ENCODE measurements around the gene PRKCE.

The PRKCE gene

GRCh38 chr2:45759310-45759851 lies 107.9 kb downstream of the PRKCE start:
- no peak for DNase-seq

GRCh38 chr2:45761635-45762034 lies 110.2 kb downstream of the PRKCE start:
- no peak for DNase-seq

- DNase-seq = no peak
Observed at GRCh38 chr2:45763255-45763654, 111.8 kb downstream of the PRKCE start.

GRCh38 chr2:45763797-45764196 lies 112.3 kb downstream of the PRKCE start:
- no peak for DNase-seq

GRCh38 chr2:45765007-45765727 lies 113.7 kb downstream of the PRKCE start:
- no peak for DNase-seq

- no peak for DNase-seq
Observed at GRCh38 chr2:45765728-45766254, 114.3 kb downstream of the PRKCE start.

- DNase-seq = no peak
Observed at GRCh38 chr2:45768208-45768607, 116.7 kb downstream of the PRKCE start.

- DNase-seq = no peak
Observed at GRCh38 chr2:45769056-45769455, 117.6 kb downstream of the PRKCE start.

GRCh38 chr2:45769854-45770576 lies 118.5 kb downstream of the PRKCE start:
- DNase-seq = no peak

GRCh38 chr2:45770811-45771210 lies 119.3 kb downstream of the PRKCE start:
- DNase-seq = no peak

- DNase-seq = peak in 1 of 2 donors; percentile 40
Observed at GRCh38 chr2:45771261-45771660, 119.8 kb downstream of the PRKCE start.

- DNase-seq = no peak
Observed at GRCh38 chr2:45772038-45772437, 120.6 kb downstream of the PRKCE start.

GRCh38 chr2:45773909-45774308 lies 122.4 kb downstream of the PRKCE start:
- DNase-seq = no peak

GRCh38 chr2:45774688-45775244 lies 123.3 kb downstream of the PRKCE start:
- no peak for DNase-seq

GRCh38 chr2:45776160-45776955 lies 124.9 kb downstream of the PRKCE start:
- no peak for DNase-seq

GRCh38 chr2:45777996-45778719 lies 126.7 kb downstream of the PRKCE start:
- DNase-seq = no peak

GRCh38 chr2:45778720-45779171 lies 127.3 kb downstream of the PRKCE start:
- peak in 1 of 2 donors; percentile 20 for DNase-seq

- DNase-seq = no peak
Observed at GRCh38 chr2:45780541-45781463, 129.3 kb downstream of the PRKCE start.

GRCh38 chr2:45781464-45781811 lies 130.0 kb downstream of the PRKCE start:
- no peak for DNase-seq

GRCh38 chr2:45782436-45782835 lies 131.0 kb downstream of the PRKCE start:
- DNase-seq = no peak

- DNase-seq = no peak
Observed at GRCh38 chr2:45782986-45783385, 131.5 kb downstream of the PRKCE start.
